IPS-NIHi11 (cell line): Measurements from ENCODE around the gene SMARCA2.
A peak's percentile ranks its signal among the peaks of the same experiment; 100 is the strongest.
"Not testable (repeated sequence)": the region's sequence is repeated elsewhere in the genome, so short reads cannot be mapped to it uniquely, and the experiment has no call there.

Experiments used
- DNase-seq: peaks from one replicate; pipeline ENCODE4 v3.0.0; 2012; ENCODE audit warnings: mixed read lengths, low spot score

The SMARCA2 gene

DNA sequence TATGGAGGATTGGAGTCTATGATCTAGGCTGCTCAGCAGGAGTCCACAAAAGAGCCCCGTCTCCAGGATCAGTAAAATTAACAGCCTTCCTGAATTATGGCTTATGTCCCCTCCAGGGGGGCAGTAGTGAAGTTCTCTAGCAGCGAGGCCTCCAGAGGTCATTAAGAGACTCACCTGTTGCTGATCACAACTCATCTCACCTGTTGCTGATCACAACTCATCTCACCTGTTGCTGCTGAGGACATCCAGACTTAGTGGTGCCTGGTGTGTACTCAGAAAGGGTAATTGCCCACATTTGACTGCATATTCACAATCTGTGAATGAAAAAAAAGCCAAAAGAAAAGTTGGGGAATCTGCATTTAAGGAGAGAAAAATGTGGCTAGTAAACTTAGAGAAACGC is 129.5 kb downstream of the SMARCA2 start:
- no peak for DNase-seq

- no peak for DNase-seq
Measured at GRCh38 chr9:2145746-2146145, 130.6 kb downstream of the SMARCA2 start.

DNA sequence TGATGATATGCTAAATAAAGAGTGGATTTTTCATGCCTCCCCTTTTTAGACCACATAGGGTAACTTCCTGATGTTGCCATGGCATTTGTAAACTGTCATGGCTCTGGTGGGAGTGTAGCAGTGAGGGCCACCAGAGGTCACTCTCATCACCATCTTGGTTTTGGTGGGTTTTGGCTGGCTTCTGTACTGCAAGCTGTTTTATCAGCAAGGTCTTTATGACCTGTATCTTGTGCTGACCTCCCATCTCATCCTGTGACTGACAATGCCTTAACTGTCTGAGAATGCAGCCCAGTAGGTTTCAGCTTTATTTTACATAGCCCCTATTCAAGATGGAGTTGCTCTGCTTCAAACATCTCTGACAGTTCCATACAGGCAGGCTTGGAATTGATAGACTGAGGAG is 131.6 kb downstream of the SMARCA2 start:
- not testable (repeated sequence) for DNase-seq

- DNase-seq = no peak
Measured at GRCh38 chr9:2150338-2150737, 135.2 kb downstream of the SMARCA2 start.

- DNase-seq = no peak
Measured at GRCh38 chr9:2151171-2151570, 136.0 kb downstream of the SMARCA2 start.

GRCh38 chr9:2152966-2153629 is 138.0 kb downstream of the SMARCA2 start:
- no peak for DNase-seq

- DNase-seq = no peak
Measured at GRCh38 chr9:2153630-2154217, 138.6 kb downstream of the SMARCA2 start.

DNA sequence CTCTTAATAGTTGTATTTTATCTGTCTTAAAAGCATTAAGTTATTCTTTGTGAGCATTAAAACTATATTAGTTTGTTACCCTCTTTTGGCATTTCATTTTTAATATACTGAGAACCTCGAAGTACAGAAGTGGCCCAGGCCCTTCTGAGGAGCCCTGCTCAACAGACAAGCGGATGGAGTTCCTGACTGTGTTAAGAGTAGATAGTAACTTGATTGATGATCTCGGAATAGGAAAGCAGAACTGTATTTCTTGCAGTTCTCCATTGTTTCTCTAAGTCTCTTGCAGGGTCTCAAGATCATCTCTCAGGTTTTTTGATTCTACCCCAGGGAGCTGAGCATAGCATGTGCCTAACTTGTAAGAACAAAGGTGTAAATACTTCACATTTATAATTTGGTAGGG is 139.6 kb downstream of the SMARCA2 start:
- DNase-seq = no peak

DNA sequence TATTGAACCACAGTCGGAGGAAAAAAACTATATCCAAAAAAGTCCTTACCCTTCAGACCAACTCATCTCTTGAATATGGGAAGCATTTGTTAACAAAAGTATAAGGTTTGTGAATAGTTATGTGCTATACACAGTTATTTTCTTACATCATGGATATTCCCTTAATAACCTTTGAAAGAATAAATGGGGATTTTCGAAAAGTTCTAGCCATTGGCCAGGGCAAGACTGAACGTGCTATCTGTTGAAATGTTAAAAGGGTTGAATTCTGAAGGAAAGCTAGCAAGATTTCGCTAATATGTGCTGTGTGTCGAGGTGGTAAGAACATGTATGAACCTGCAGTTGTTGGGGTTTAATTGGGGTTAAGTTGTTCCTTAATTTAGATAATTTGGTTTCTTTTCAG is 140.8 kb downstream of the SMARCA2 start:
- DNase-seq = no peak

DNA sequence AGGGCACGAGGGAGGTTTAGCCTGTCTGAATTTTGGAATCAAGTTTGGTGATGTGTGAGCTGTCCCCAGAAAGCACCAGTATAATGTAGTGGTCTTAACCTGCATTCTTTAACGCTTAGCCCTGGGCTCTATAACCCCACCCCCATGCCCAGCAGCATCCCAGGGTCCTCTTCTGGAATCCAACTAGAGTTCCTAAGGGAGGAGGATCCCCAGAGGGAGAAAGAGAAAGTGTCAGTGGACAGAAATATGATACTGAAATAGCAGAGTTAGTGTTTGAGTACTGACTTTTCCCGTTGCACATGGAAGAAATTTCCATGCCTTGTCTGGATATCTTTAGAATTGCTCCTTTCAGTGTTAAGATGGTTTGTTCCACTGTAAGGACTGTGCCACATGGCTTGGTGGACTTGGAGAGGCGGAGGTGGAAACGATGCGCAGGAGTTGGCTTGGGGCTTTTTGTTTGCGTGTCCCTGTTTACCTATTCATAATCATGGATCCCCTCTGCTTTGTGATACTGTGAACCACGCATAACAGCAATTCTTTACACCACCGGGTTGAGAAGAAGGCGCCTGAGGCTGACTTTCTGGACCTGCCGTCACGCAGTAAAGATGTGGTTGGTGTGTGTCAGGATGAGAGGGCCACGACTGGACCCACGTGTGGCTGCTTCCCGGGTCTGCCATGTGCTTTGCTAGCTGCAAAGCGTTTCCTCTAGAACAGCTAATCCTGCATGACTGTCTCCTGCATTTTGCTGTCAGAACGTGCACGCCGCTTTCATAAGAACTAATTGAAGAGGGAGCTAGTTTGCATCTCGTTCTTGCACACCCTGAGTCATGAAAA is 142.3 kb downstream of the SMARCA2 start:
- peak; percentile 40 for DNase-seq

GRCh38 chr9:2158111-2158610 is 143.0 kb downstream of the SMARCA2 start:
- DNase-seq = peak; percentile 48

DNA sequence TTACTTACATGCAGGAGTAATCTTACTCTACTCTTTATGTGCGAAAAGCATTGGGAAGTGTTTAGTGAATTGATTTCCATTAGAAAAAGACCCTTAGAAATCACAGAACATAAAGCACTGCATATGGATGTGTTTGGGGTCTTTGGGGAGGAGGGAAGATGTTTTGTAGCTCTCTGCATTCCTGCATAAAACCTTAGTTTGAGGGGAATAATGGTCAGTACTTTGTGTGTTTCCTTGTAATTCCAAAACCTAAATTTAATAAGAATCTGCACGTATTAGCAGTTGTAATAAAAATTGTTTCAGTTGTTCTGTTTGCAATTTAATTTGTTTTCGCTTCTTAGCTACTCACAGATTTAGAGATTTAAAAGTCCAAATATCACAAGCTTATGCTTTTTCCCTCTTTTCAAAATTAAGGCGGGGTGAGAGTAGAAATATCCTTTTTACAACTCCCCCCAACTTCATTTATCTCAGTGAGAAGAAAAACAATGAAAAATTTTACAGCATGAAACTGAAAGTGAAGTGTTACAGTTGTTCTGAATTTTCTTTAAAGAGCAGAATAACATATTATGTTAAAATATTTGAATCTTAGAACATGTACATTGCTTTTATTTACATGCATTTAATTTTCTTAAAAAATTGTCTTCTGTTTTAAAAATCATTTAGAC is 143.8 kb downstream of the SMARCA2 start:
- no peak for DNase-seq

- DNase-seq = no peak
Measured at GRCh38 chr9:2159521-2160454, 144.6 kb downstream of the SMARCA2 start.

- no peak for DNase-seq
Measured at GRCh38 chr9:2161661-2162060, 146.5 kb downstream of the SMARCA2 start.

DNA sequence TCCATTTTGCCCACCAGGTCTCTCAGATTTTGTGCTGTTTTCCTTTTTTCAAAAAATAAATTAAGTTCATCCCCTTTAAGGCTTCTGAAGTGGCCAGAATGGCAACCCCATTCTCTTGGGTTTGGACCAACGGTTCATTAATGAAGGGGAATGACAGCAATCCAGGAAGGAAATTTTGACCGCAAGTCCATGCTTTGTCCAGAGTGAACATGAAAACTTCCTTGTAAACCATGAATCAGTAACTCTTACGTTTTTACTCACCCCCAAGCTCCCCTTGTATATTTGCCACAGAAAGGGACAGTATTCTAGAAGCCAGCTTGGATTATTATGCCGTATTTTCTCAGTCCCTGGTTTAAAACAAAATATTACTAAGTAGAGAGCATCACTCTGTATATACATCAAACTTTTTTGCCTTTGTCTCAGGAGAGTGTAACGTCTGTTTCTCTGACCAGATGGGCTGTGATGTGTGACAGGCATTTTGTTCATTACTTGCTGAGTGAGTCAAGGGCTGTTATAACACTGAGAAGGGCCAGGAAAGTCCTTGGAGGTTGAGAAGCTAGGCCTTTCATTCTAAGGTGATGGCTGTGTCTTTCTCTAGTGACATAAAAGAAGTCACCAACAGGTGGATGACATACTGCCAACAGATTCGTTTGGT is 148.2 kb downstream of the SMARCA2 start:
- DNase-seq = no peak

- no peak for DNase-seq
Measured at GRCh38 chr9:2164268-2164667, 149.1 kb downstream of the SMARCA2 start.

GRCh38 chr9:2166203-2166602 is 151.1 kb downstream of the SMARCA2 start:
- no peak for DNase-seq

DNA sequence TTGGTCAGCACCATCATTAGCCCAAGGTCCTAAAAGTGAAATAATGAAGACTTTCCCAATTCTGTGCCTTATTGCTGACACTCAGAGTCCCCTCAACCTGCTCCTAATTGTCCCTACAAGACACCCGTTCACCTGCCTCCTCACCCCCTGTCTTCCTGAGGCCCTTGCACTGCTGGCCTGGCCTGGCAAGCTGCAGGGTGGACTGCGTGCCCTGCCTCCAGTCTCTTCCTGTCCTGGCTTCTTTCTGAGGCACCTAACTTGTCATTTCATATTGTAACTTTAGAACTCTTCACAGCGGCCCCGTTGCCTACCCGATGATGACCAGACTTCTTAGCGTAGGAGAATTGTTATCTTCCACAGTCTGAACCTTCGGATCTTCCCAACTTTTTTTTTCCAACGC is 153.9 kb downstream of the SMARCA2 start:
- no peak for DNase-seq

DNA sequence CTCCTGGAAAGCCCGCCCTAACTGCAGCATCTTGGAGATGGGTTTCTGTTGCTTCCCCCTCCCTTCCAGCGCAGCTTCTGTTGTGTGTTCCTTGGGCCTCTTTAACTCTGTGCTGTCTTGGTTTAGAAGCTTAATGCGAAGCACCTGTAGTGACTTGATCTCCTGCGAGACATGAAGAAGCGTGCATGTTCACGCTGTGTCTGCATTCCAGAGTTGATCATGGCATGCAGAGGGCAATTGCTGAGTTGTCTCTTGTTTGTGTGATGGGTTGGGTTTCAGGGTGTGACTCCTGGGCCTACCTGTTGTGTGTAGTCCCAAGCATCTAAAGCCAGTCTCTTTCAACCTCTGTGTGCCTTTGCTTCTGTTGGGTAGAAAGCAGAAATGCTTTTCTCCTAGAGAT is 155.6 kb downstream of the SMARCA2 start:
- no peak for DNase-seq

DNA sequence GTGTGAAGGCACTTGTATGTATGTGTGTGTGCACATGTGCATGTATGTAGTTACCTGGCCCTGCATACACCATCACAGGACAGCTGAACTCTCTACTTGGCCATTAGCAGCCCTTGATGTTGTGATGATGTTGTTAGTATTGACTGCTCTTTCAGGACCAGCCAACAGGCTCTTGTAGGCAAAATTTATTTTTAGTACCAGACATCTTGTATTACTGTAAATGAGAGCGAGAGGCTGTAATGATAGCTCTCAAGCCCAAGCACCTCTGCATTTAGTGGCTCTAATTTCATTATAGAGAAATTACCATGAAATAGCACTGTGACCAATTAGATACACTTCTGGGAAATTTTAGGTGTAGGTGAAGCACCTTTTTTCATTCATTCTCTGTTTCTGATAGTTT is 158.0 kb downstream of the SMARCA2 start:
- no peak for DNase-seq

- no peak for DNase-seq
Measured at GRCh38 chr9:2173861-2174260, 158.7 kb downstream of the SMARCA2 start.
